ENCODE data around the gene ZNF185. TPM values are rescaled to one million over a fixed set of nuclear protein-coding genes. Genes with fewer than 3 reads are reported as not detected.
A peak's percentile ranks its signal among the peaks of the same experiment; 100 is the strongest.

The ZNF185 gene
- total RNA-seq, 6 experiments from 2014 or later = 0.61 to 1.7 (median 0.83) TPM

GRCh38 chrX:152932144-152932543, 34.3 kb downstream of the ZNF185 start:
- 80% methylated on average over 2 of the region's 6 CpGs for WGBS (ENCODE audit: insufficient coverage, low coverage, low lambda C conversion rate, missing lambda C conversion rate)
- H3K36me3 ChIP-seq = no peaks in the 10 kb centered on the region
- H3K9me3 ChIP-seq = no peaks in the 10 kb centered on the region
- TF ChIP-seq CTCF (IDR thresholded peaks at IDR 0.05) (no peak), POLR2A (IDR thresholded peaks at IDR 0.05) (no peak)
- no peak overlapping the region for H3K27ac ChIP-seq
- H3K4me3 ChIP-seq = no peak overlapping the region
- intact Hi-C loops (cut with DNase I) = no loop called here
- DNase-seq = peak in 1 of 3 donors; percentile 10
- no peaks in the 10 kb centered on the region for H3K4me1 ChIP-seq
- H3K27me3 ChIP-seq = peaks cover 0 to 9% of the 10 kb centered on the region in 2 donors
- no peak for ATAC-seq

GRCh38 chrX:152932598-152933175, 34.8 kb downstream of the ZNF185 start:
- H3K9me3 ChIP-seq = no peaks in the 10 kb centered on the region
- H3K4me1 ChIP-seq = no peaks in the 10 kb centered on the region
- no peak overlapping the region for H3K27ac ChIP-seq
- peaks cover 0 to 9% of the 10 kb centered on the region in 2 donors for H3K27me3 ChIP-seq
- ATAC-seq (no peak), DNase-seq (no peak)
- TF ChIP-seq CTCF (IDR thresholded peaks at IDR 0.05) (no peak), POLR2A (IDR thresholded peaks at IDR 0.05) (no peak)
- 29% methylated on average over 1 of the region's 8 CpGs for WGBS (ENCODE audit: insufficient coverage, low coverage, low lambda C conversion rate, missing lambda C conversion rate)
- no peaks in the 10 kb centered on the region for H3K36me3 ChIP-seq
- H3K4me3 ChIP-seq = no peak overlapping the region
- intact Hi-C loops (cut with DNase I) = no loop called here

GRCh38 chrX:152936306-152936705, 38.4 kb downstream of the ZNF185 start:
- no peak for TF ChIP-seq POLR2A (IDR thresholded peaks at IDR 0.05)
- no peak for TF ChIP-seq CTCF (IDR thresholded peaks at IDR 0.05)
- H3K36me3 ChIP-seq = no peaks in the 10 kb centered on the region
- no peak overlapping the region for H3K27ac ChIP-seq
- no peak overlapping the region for H3K4me3 ChIP-seq
- DNase-seq (no peak), ATAC-seq (no peak)
- no CpG with 5 or more reads among the region's 2 CpGs for WGBS (ENCODE audit: insufficient coverage, low coverage, low lambda C conversion rate, missing lambda C conversion rate)
- no peaks in the 10 kb centered on the region for H3K4me1 ChIP-seq
- intact Hi-C loops (cut with DNase I) = no loop called here
- H3K9me3 ChIP-seq = no peaks in the 10 kb centered on the region
- H3K27me3 ChIP-seq = peaks cover 0 to 9% of the 10 kb centered on the region in 2 donors

- intact Hi-C loops (cut with DNase I) = no loop called here
- 87% methylated on average over 3 of the region's 9 CpGs for WGBS (ENCODE audit: insufficient coverage, low coverage, low lambda C conversion rate, missing lambda C conversion rate)
- H3K9me3 ChIP-seq = no peaks in the 10 kb centered on the region
- no peak overlapping the region for H3K4me3 ChIP-seq
- no peak for ATAC-seq
- H3K4me1 ChIP-seq = peaks cover 0 to 2% (median 0%) of the 10 kb centered on the region in 4 donors
- TF ChIP-seq POLR2A (IDR thresholded peaks at IDR 0.05) = no peak
- no peak for TF ChIP-seq CTCF (IDR thresholded peaks at IDR 0.05)
- no peaks in the 10 kb centered on the region for H3K36me3 ChIP-seq
- no peak for DNase-seq
- no peak overlapping the region for H3K27ac ChIP-seq
- H3K27me3 ChIP-seq = peaks cover 0 to 9% of the 10 kb centered on the region in 2 donors
Observed at GRCh38 chrX:152937236-152937635, 39.4 kb downstream of the ZNF185 start.
